CD4-positive, alpha-beta T cell treated with Interleukin-21 for 1 hour (primary cell): ENCODE measurements around the gene DISC1.

Source experiments
- DNase-seq: peaks from one replicate; pipeline ENCODE4 v3.0.0-alpha.2; 2020

DISC1 gene

GRCh38 chr1:231674575-231674974 is 48.0 kb downstream of the DISC1 start:
- no peak for DNase-seq

- no peak for DNase-seq
Measured at GRCh38 chr1:231676487-231676886, 49.9 kb downstream of the DISC1 start.

GRCh38 chr1:231677442-231677841 is 50.9 kb downstream of the DISC1 start:
- DNase-seq = no peak

- no peak for DNase-seq
Measured at GRCh38 chr1:231678011-231678432, 51.4 kb downstream of the DISC1 start.

- DNase-seq = no peak
Measured at GRCh38 chr1:231679109-231679508, 52.5 kb downstream of the DISC1 start.

GRCh38 chr1:231681006-231681405 is 54.4 kb downstream of the DISC1 start:
- no peak for DNase-seq

GRCh38 chr1:231682779-231683178 is 56.2 kb downstream of the DISC1 start:
- no peak for DNase-seq

- no peak for DNase-seq
Measured at GRCh38 chr1:231683439-231684165, 57.0 kb downstream of the DISC1 start.

GRCh38 chr1:231684356-231685244 is 58.0 kb downstream of the DISC1 start:
- DNase-seq = no peak

GRCh38 chr1:231686384-231686783 is 59.8 kb downstream of the DISC1 start:
- DNase-seq = no peak

GRCh38 chr1:231688989-231689388 is 62.4 kb downstream of the DISC1 start:
- no peak for DNase-seq

GRCh38 chr1:231690059-231690458 is 63.5 kb downstream of the DISC1 start:
- DNase-seq = no peak

GRCh38 chr1:231691618-231692259 is 65.1 kb downstream of the DISC1 start:
- no peak for DNase-seq

- no peak for DNase-seq
Measured at GRCh38 chr1:231693361-231694074, 66.9 kb downstream of the DISC1 start.

- DNase-seq = no peak
Measured at GRCh38 chr1:231694075-231694431, 67.5 kb downstream of the DISC1 start.

- DNase-seq = no peak
Measured at GRCh38 chr1:231694465-231695077, 68.0 kb downstream of the DISC1 start.

GRCh38 chr1:231695439-231696255 is 69.1 kb downstream of the DISC1 start:
- no peak for DNase-seq

GRCh38 chr1:231699784-231700183 is 73.2 kb downstream of the DISC1 start:
- no peak for DNase-seq

- DNase-seq = no peak
Measured at GRCh38 chr1:231701306-231701705, 74.7 kb downstream of the DISC1 start.

GRCh38 chr1:231702331-231702730 is 75.7 kb downstream of the DISC1 start:
- no peak for DNase-seq

GRCh38 chr1:231702804-231703203 is 76.2 kb downstream of the DISC1 start:
- no peak for DNase-seq
